ENCODE measurements around the gene CLIC2. TPM values are rescaled to one million over a fixed set of nuclear protein-coding genes. Genes with fewer than 3 reads are reported as not detected.
"Not testable (repeated sequence)": the region's sequence is repeated elsewhere in the genome, so short reads cannot be mapped to it uniquely, and the experiment has no call there.

The CLIC2 gene
- total RNA-seq, 2 donors from 2014 or later: 0.64 to 1.0 TPM

DNA sequence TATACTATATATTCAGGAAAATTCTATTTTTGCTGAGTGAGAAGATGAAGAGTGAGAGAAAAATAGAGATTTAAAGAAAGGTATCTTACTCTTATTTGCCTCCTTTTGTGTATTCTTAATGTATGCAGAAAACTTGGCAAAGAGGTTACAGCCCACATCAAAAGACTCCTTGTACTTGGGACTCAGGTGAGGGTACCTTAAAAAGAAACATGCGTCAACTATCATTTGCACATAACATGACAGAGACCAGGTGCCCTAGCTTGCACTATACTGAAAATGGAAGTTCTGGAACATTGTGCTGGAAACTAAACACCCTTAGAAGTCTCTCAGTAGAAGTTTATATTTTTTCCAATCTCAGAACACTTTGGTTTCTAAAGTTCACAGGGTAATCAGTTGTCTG lies 54.5 kb downstream of the CLIC2 start:
- 100% methylated on average over 1 of the region's 1 CpG; no CpG with 5 or more reads in 1 of the 2 experiments for WGBS, 2 experiments (ENCODE audit: insufficient coverage in 1 of 2, insufficient read length in 1 of 2)
- peaks cover 46% of the 10 kb centered on the region for H3K9me3 Mint-ChIP-seq
- H3K4me1 Mint-ChIP-seq: no peaks in the 10 kb centered on the region
- H3K4me3 Mint-ChIP-seq: no peak overlapping the region
- no peak overlapping the region for H3K4me3 ChIP-seq (ENCODE audit: low read length)
- TF ChIP-seq, protein P1, sequence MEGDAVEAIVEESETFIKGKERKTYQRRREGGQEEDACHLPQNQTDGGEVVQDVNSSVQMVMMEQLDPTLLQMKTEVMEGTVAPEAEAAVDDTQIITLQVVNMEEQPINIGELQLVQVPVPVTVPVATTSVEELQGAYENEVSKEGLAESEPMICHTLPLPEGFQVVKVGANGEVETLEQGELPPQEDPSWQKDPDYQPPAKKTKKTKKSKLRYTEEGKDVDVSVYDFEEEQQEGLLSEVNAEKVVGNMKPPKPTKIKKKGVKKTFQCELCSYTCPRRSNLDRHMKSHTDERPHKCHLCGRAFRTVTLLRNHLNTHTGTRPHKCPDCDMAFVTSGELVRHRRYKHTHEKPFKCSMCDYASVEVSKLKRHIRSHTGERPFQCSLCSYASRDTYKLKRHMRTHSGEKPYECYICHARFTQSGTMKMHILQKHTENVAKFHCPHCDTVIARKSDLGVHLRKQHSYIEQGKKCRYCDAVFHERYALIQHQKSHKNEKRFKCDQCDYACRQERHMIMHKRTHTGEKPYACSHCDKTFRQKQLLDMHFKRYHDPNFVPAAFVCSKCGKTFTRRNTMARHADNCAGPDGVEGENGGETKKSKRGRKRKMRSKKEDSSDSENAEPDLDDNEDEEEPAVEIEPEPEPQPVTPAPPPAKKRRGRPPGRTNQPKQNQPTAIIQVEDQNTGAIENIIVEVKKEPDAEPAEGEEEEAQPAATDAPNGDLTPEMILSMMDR (conservative IDR thresholded peaks at IDR 0.05): no peak
- DNase-seq: no peak
- H3K9me3 ChIP-seq (ENCODE audit: control insufficient read depth, low read length): no peaks in the 10 kb centered on the region
- H3K4me1 ChIP-seq (ENCODE audit: control insufficient read depth, insufficient read depth, low read length): no peaks in the 10 kb centered on the region
- no peak overlapping the region for H3K27ac Mint-ChIP-seq
- H3K36me3 ChIP-seq (ENCODE audit: control insufficient read depth, insufficient read depth, low read length): no peaks in the 10 kb centered on the region
- no peak overlapping the region for H3K9ac ChIP-seq (ENCODE audit: extremely low read depth, low read length, poor library complexity, severe bottlenecking)
- no peak overlapping the region for H3K27ac ChIP-seq (ENCODE audit: low read depth, low read length)
- H3K27me3 Mint-ChIP-seq (ENCODE audit: insufficient read depth): no peaks in the 10 kb centered on the region
- no peaks in the 10 kb centered on the region for H3K36me3 Mint-ChIP-seq (ENCODE audit: low read depth)
- H3K27me3 ChIP-seq (ENCODE audit: control insufficient read depth, insufficient read depth, low read length, poor library complexity, severe bottlenecking): no peaks in the 10 kb centered on the region

DNA sequence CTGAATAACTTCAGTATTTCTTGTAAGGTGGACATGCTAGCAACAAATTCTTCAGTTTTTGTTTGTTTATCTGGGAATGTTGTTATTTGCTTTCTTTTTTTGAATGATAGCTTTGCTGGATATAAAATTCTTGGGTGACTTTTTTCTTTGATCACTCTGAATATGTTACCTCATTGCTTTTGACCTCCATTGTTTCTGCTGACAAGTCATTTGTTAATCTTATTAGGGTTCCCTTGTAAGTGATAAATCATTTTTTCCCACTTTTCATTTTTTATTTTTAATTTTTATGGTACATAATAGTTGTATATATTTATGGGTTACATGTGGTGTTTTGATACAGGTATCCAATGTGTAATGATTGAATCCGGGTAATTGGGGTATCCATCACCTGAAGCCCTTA lies 63.4 kb downstream of the CLIC2 start:
- Mint-ChIP-seq H3K36me3 (ENCODE audit: low read depth) (no peaks in the 10 kb centered on the region), H3K4me1 (no peaks in the 10 kb centered on the region), H3K27ac (no peak overlapping the region), H3K27me3 (ENCODE audit: insufficient read depth) (no peaks in the 10 kb centered on the region), H3K4me3 (no peak overlapping the region), H3K9me3 (peaks cover 48% of the 10 kb centered on the region)
- no peaks in the 10 kb centered on the region for H3K27me3 ChIP-seq (ENCODE audit: control insufficient read depth, insufficient read depth, low read length, poor library complexity, severe bottlenecking)
- H3K9me3 ChIP-seq (ENCODE audit: control insufficient read depth, low read length): no peaks in the 10 kb centered on the region
- H3K4me1 ChIP-seq (ENCODE audit: control insufficient read depth, insufficient read depth, low read length): no peaks in the 10 kb centered on the region
- H3K36me3 ChIP-seq (ENCODE audit: control insufficient read depth, insufficient read depth, low read length): no peaks in the 10 kb centered on the region
- H3K9ac ChIP-seq (ENCODE audit: extremely low read depth, low read length, poor library complexity, severe bottlenecking): no peak overlapping the region
- TF ChIP-seq, protein P1 (conservative IDR thresholded peaks at IDR 0.05): no peak
- H3K4me3 ChIP-seq (ENCODE audit: low read length): no peak overlapping the region
- 89% methylated on average over 1 of the region's 1 CpG; no CpG with 5 or more reads in 1 of the 2 experiments for WGBS, 2 experiments (ENCODE audit: insufficient coverage in 1 of 2, insufficient read length in 1 of 2)
- H3K27ac ChIP-seq (ENCODE audit: low read depth, low read length): no peak overlapping the region
- DNase-seq: no peak

DNA sequence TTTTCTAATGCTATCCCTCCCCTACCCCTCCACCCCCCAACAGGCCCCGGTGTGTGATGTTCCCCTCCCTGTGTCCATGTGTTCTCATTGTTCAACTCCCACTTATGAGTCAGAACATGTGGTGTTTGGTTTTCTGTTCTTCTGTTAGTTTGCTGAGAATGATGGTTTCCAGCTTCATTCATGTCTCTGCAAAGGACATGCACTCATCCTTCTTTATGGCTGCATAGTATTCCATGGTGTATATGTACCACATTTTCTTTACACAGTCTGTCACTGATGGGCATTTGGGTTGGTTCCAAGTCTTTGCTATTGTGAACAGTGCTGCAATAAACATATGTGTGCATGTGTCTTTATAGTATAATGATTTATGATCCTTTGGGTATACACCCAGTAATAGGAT lies 66.4 kb downstream of the CLIC2 start:
- H3K4me3 ChIP-seq (ENCODE audit: low read length); H3K27ac ChIP-seq (ENCODE audit: low read depth, low read length); H3K27me3 Mint-ChIP-seq (ENCODE audit: insufficient read depth); DNase-seq; H3K27ac Mint-ChIP-seq; H3K4me1 ChIP-seq (ENCODE audit: control insufficient read depth, insufficient read depth, low read length); H3K4me3 Mint-ChIP-seq; H3K27me3 ChIP-seq (ENCODE audit: control insufficient read depth, insufficient read depth, low read length, poor library complexity, severe bottlenecking); H3K36me3 Mint-ChIP-seq (ENCODE audit: low read depth); H3K36me3 ChIP-seq (ENCODE audit: control insufficient read depth, insufficient read depth, low read length); H3K9me3 ChIP-seq (ENCODE audit: control insufficient read depth, low read length); H3K4me1 Mint-ChIP-seq; H3K9ac ChIP-seq (ENCODE audit: extremely low read depth, low read length, poor library complexity, severe bottlenecking): not testable (repeated sequence)
- peaks cover 44% of the 10 kb centered on the region for H3K9me3 Mint-ChIP-seq
- WGBS, 2 experiments (ENCODE audit: insufficient coverage in 1 of 2, insufficient read length in 1 of 2): no CpG with 5 or more reads among the region's 1 CpG

DNA sequence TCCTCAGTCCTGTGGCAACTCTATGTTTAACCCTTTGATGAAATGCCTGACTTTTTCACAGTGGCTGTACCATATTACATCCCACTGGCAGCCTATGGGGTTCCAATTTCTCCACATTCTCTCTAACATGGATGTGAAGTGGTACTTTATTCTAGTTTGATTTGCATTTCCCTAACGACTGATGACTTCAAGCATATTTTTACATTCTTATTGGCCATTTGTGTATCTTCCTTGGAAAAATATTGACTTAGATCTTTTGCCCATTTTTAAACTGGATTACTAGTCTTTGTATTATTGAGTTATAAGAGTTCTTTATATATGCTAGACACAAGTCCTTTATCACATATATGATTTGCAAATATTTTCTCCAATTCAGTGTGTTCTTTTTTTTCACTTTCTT lies 68.0 kb downstream of the CLIC2 start:
- TF ChIP-seq, protein P1 (conservative IDR thresholded peaks at IDR 0.05): no peak
- H3K9ac ChIP-seq (ENCODE audit: extremely low read depth, low read length, poor library complexity, severe bottlenecking): no peak overlapping the region
- no peak overlapping the region for H3K27ac Mint-ChIP-seq
- no peaks in the 10 kb centered on the region for H3K27me3 ChIP-seq (ENCODE audit: control insufficient read depth, insufficient read depth, low read length, poor library complexity, severe bottlenecking)
- no peaks in the 10 kb centered on the region for H3K4me1 Mint-ChIP-seq
- H3K4me3 Mint-ChIP-seq: no peak overlapping the region
- H3K4me1 ChIP-seq (ENCODE audit: control insufficient read depth, insufficient read depth, low read length): no peaks in the 10 kb centered on the region
- no peak for DNase-seq
- WGBS, 2 experiments (ENCODE audit: insufficient coverage in 1 of 2, insufficient read length in 1 of 2): 100% methylated on average over 1 of the region's 1 CpG; no CpG with 5 or more reads in 1 of the 2 experiments
- H3K36me3 ChIP-seq (ENCODE audit: control insufficient read depth, insufficient read depth, low read length): no peaks in the 10 kb centered on the region
- H3K9me3 ChIP-seq (ENCODE audit: control insufficient read depth, low read length): no peaks in the 10 kb centered on the region
- no peak overlapping the region for H3K4me3 ChIP-seq (ENCODE audit: low read length)
- H3K27me3 Mint-ChIP-seq (ENCODE audit: insufficient read depth): no peaks in the 10 kb centered on the region
- H3K27ac ChIP-seq (ENCODE audit: low read depth, low read length): no peak overlapping the region
- H3K36me3 Mint-ChIP-seq (ENCODE audit: low read depth): peaks cover under 1% of the 10 kb centered on the region
- peaks cover 41% of the 10 kb centered on the region for H3K9me3 Mint-ChIP-seq
